Sigmoid colon (tissue), 7 donors: Measurements from ENCODE around the gene SORCS2. TPM values are rescaled to one million over a fixed set of nuclear protein-coding genes. Genes with fewer than 3 reads are reported as not detected.
A peak's percentile ranks its signal among the peaks of the same experiment; 100 is the strongest.

Source experiments
- DNase-seq: peaks from one replicate; pipeline ENCODE4 v3.0.0-alpha.2; 2019
- H3K27ac ChIP-seq, 4 donors: fragments of 200-600 bp; sonication (generic); one replicate each; pipeline ENCODE4 v1.5.1; 2016 to 2019; ENCODE audit warnings: mild to moderate bottlenecking in 1 of 4
- H3K27me3 ChIP-seq, 3 donors: fragments of 200-600 bp; sonication (generic); one replicate each; pipeline ENCODE4 v1.5.1; 2019; ENCODE audit warnings: mild to moderate bottlenecking in 1 of 3
- H3K36me3 ChIP-seq, 4 donors: fragments of 200-600 bp; sonication (generic); one replicate each; pipeline ENCODE4 v1.5.1; 2016 to 2019
- H3K4me1 ChIP-seq, 4 donors: fragments of 200-600 bp; sonication (generic); one replicate each; pipeline ENCODE4 v1.5.1; 2017 to 2019
- H3K4me3 ChIP-seq, 4 donors: fragments of 200-600 bp; sonication (generic); one replicate each; pipeline ENCODE4 v1.5.1; 2017 to 2019; ENCODE audit warnings: mild to moderate bottlenecking in 2 of 4, moderate library complexity in 1 of 4
- H3K9me3 ChIP-seq, 4 donors: fragments of 200-600 bp in 3 of 4; sonication (generic) in 3 of 4; one replicate each; pipeline versions ENCODE4 v1.5.1 to v1.6.1; 2013 to 2019
- EP300 ChIP-seq, 4 donors: sonication (generic); formaldehyde crosslinking; IDR thresholded peaks; one replicate each; pipeline ENCODE4 v1.6.1; 2017; ENCODE audit warnings: antibody characterized with exemption in 4 of 4
- POLR2A ChIP-seq, 2 donors: fragments of 450-650 bp; IDR thresholded peaks; one replicate each; pipeline ENCODE4 v1.6.1; 2016; ENCODE audit warnings: antibody characterized with exemption in 2 of 2, mild to moderate bottlenecking in 2 of 2, moderate library complexity in 2 of 2
- POLR2AphosphoS5 ChIP-seq, 4 donors: sonication (generic); formaldehyde crosslinking; IDR thresholded peaks; one replicate each; pipeline ENCODE4 v1.6.1; 2017; ENCODE audit warnings: antibody characterized with exemption in 4 of 4
- WGBS, 2 donors: extraction: QIAGEN DNeasy Blood & Tissue Kit; methylation state at CpG; one replicate each; pipeline ENCODE4 v1.1.7; 2013; 5-methylcytosine and 5-hydroxymethylcytosine counted together
- intact Hi-C: fragments of 100-400 bp; cut with DNase I; formaldehyde crosslinking; loops from one replicate; pipeline ENCODE4 v1.15.1; 2023
- polyA plus RNA-seq, 3 donors: library from polyadenylated mRNA; stranded (reverse); fragments of 200-250 nt; gene quantifications; one replicate each; pipeline ENCODE4 v1.2.3, GENCODE V29; 2013
- total RNA-seq, 4 donors: library from RNA; depleted of rRNA; stranded (reverse); fragments of >200 nt; gene quantifications; one replicate each; pipeline ENCODE4 v1.1.0, GENCODE V29; 2016
- TF ChIP-seq, protein P1 (sequence below), 4 experiments: fragments of 450-650 bp in 3 of 4; fragments of 200-600 bp in 1 of 4; IDR thresholded peaks; one replicate each; pipeline ENCODE4 v1.5.1; 2016 to 2019; ENCODE audit warnings: antibody characterized with exemption in 4 of 4, mild to moderate bottlenecking in 3 of 4, moderate library complexity in 2 of 4
- donor health status: healthy with polysubstance abuse.
- donor health status: Bipolar disorder and iron deficiency.
- donor health status: healthy.

Gene SORCS2
- total and polyA plus RNA-seq, 7 donors: 1.8 to 6.4 (median 3.9) TPM; not detected in 2

- H3K27ac ChIP-seq: peak overlapping the region in 3 of 4 donors; percentile 10 to 55 (median 42)
These were observed 36.7 kb upstream of the SORCS2 start for GRCh38 chr4:7155590-7156071.

GRCh38 chr4:7156328-7156727, 36.0 kb upstream of the SORCS2 start:
- TF ChIP-seq, protein P1, sequence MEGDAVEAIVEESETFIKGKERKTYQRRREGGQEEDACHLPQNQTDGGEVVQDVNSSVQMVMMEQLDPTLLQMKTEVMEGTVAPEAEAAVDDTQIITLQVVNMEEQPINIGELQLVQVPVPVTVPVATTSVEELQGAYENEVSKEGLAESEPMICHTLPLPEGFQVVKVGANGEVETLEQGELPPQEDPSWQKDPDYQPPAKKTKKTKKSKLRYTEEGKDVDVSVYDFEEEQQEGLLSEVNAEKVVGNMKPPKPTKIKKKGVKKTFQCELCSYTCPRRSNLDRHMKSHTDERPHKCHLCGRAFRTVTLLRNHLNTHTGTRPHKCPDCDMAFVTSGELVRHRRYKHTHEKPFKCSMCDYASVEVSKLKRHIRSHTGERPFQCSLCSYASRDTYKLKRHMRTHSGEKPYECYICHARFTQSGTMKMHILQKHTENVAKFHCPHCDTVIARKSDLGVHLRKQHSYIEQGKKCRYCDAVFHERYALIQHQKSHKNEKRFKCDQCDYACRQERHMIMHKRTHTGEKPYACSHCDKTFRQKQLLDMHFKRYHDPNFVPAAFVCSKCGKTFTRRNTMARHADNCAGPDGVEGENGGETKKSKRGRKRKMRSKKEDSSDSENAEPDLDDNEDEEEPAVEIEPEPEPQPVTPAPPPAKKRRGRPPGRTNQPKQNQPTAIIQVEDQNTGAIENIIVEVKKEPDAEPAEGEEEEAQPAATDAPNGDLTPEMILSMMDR (IDR thresholded peaks at IDR 0.05): no peak
- TF ChIP-seq EP300 (IDR thresholded peaks at IDR 0.05) (no peak), POLR2AphosphoS5 (IDR thresholded peaks at IDR 0.05) (no peak), POLR2A (IDR thresholded peaks at IDR 0.05) (no peak)
- H3K4me3 ChIP-seq: no peak overlapping the region
- H3K4me1 ChIP-seq: peaks cover 0 to 14% (median 7%) of the 10 kb centered on the region in 4 donors
- peak overlapping the region in 2 of 4 donors; percentile 42 to 55 for H3K27ac ChIP-seq
- no peaks in the 10 kb centered on the region for H3K9me3 ChIP-seq
- H3K27me3 ChIP-seq: no peaks in the 10 kb centered on the region
- 48 to 74% methylated on average over 12 of the region's 12 CpGs for WGBS, 2 donors
- intact Hi-C loops: no loop called here
- H3K36me3 ChIP-seq: no peaks in the 10 kb centered on the region
- peak; percentile 36 for DNase-seq

More at GRCh38 chr4:7155590-7156071, 36.7 kb upstream of the SORCS2 start:
- Histone ChIP-seq H3K27me3 (no peaks in the 10 kb centered on the region), H3K9me3 (no peaks in the 10 kb centered on the region), H3K4me1 (peaks cover 0 to 14% (median 7%) of the 10 kb centered on the region in 4 donors), H3K36me3 (no peaks in the 10 kb centered on the region), H3K4me3 (no peak overlapping the region)
- 46 to 67% methylated on average over 19 of the region's 19 CpGs for WGBS, 2 donors
- DNase-seq: peak; percentile 75
- TF ChIP-seq POLR2A (IDR thresholded peaks at IDR 0.05) (no peak), POLR2AphosphoS5 (IDR thresholded peaks at IDR 0.05) (no peak)
- TF ChIP-seq, protein P1 (IDR thresholded peaks at IDR 0.05): no peak
- intact Hi-C loops: no loop called here

DNA sequence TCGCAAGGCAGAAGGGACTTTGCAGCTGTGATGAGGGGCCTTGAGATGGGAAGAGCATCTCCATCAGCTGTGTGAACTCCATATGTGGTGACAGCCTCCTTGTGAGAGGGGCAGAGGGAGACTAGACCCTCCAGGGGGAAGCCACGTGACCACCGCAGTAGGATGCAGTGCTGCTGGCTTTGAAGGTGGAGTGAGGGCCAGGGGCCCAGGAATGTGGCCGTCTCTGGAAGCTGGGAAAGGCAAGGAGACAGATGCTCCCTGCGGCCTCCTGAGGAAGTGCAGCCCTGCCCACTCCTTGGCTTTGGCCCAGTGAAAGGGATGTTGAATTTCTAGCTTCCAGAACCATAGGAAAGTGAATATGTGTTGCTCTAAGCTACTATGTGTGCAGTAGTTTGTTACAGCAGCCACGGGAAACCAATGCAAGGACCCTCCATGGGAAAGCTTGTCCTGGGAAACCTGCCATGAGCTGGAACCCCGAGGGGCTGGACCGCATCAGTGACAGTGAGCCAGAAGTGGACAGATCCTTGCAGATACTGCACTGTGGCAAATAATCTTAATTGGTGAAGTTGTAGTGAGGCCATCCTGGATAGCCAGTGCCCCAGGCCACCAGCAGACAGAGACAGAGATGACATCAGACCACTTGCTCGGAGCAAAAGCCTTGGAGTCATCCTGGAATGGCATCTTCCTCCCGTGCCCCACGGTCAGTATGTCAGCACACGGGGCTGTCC, 35.4 kb upstream of the SORCS2 start:
- Histone ChIP-seq H3K36me3 (no peaks in the 10 kb centered on the region), H3K9me3 (no peaks in the 10 kb centered on the region), H3K4me1 (peaks cover 0 to 14% (median 7%) of the 10 kb centered on the region in 4 donors), H3K4me3 (no peak overlapping the region), H3K27ac (peak overlapping the region in 2 of 4 donors; percentile 42 to 55), H3K27me3 (no peaks in the 10 kb centered on the region)
- WGBS, 2 donors: 63 to 78% methylated on average over 12 of the region's 12 CpGs
- intact Hi-C loops: no loop called here
- TF ChIP-seq, protein P1 (IDR thresholded peaks at IDR 0.05): peak in 3 of 4 experiments; percentile 22 to 50 (median 43)
- no peak for TF ChIP-seq EP300 (IDR thresholded peaks at IDR 0.05)
- peak; percentile 67 for DNase-seq

DNA sequence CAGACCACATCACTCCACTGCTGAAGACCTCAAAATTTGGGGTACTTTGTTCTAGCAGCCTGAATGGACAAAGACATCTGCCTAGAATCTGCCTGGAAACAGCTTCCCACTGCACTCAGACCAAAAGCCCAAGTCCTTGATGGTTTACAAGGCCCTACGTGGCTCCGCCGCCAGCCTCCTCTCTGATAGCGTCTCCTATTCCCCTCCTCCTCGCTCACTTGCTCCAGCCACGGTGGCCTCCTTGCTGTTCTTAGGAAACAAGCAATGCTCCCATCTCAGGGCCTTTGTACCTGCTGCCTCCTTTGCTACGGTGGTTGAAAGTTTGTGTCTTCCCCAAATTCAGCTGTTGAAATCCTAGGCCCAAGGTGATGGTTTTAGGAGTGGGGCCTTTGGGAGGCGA, 34.7 kb upstream of the SORCS2 start:
- H3K4me1 ChIP-seq: peaks cover 0 to 14% (median 7%) of the 10 kb centered on the region in 4 donors
- no peaks in the 10 kb centered on the region for H3K36me3 ChIP-seq
- no peaks in the 10 kb centered on the region for H3K9me3 ChIP-seq
- intact Hi-C loops: no loop called here
- DNase-seq: peak; percentile 18
- no peak overlapping the region for H3K27ac ChIP-seq
- 80 to 88% methylated on average over 8 of the region's 8 CpGs for WGBS, 2 donors
- H3K4me3 ChIP-seq: no peak overlapping the region
- TF ChIP-seq, protein P1 (IDR thresholded peaks at IDR 0.05): no peak
- TF ChIP-seq POLR2AphosphoS5 (IDR thresholded peaks at IDR 0.05): no peak
- TF ChIP-seq EP300 (IDR thresholded peaks at IDR 0.05): no peak
- no peak for TF ChIP-seq POLR2A (IDR thresholded peaks at IDR 0.05)
- no peaks in the 10 kb centered on the region for H3K27me3 ChIP-seq
